Lower lobe of right lung (tissue), 2 donors: Measurements from ENCODE around the gene MAGI2. TPM values are rescaled to one million over a fixed set of nuclear protein-coding genes. Genes with fewer than 3 reads are reported as not detected.
A peak's percentile ranks its signal among the peaks of the same experiment; 100 is the strongest.

Experiments used
- ATAC-seq, 2 donors: fragments of 200-7000 bp; cut with Tn5 transposase; one replicate each; pipeline ENCODE4 v1.9.1; 2020 to 2022; ENCODE audit warnings: mild to moderate bottlenecking in 2 of 2, moderate library complexity in 2 of 2
- DNase-seq: peaks from one replicate; pipeline ENCODE4 v3.0.0-alpha.2; 2020
- H3K27ac ChIP-seq: fragments of 200-600 bp; one replicate; pipeline ENCODE4 v1.8.0; 2022
- H3K27me3 ChIP-seq: fragments of 200-600 bp; one replicate; pipeline ENCODE4 v1.8.0; 2022; ENCODE audit warnings: low read depth
- H3K36me3 ChIP-seq: fragments of 200-600 bp; one replicate; pipeline ENCODE4 v1.8.0; 2022; ENCODE audit warnings: mild to moderate bottlenecking
- H3K4me1 ChIP-seq: fragments of 200-600 bp; one replicate; pipeline ENCODE4 v1.8.0; 2022
- H3K4me3 ChIP-seq: fragments of 200-600 bp; one replicate; pipeline ENCODE4 v1.8.0; 2022; ENCODE audit warnings: mild to moderate bottlenecking
- H3K9me3 ChIP-seq: fragments of 200-600 bp; one replicate; pipeline ENCODE4 v1.8.0; 2022
- intact Hi-C: fragments of 100-400 bp; cut with DNase I; formaldehyde crosslinking; loops from one replicate; pipeline ENCODE4 v1.11.0; 2022
- total RNA-seq: library from RNA; stranded (reverse); fragmentation: NEBNext Ultra II Directional; extraction: Animal tissue kit (Norgen Biotek cat#: 25700); gene quantifications from one replicate; pipeline ENCODE4 v1.2.1, GENCODE V29; 2021
- TF ChIP-seq, protein P1 (sequence below): fragments of 200-600 bp; IDR thresholded peaks from one replicate; pipeline ENCODE4 v1.8.0; 2022; ENCODE audit warnings: antibody characterized with exemption, mild to moderate bottlenecking
- donor health status: DM: no; HTN: yes; CAD: no; lungs with severe emphysema.

The MAGI2 gene
- total RNA-seq, 1 donor from 2014 or later = 15.3 TPM

DNA sequence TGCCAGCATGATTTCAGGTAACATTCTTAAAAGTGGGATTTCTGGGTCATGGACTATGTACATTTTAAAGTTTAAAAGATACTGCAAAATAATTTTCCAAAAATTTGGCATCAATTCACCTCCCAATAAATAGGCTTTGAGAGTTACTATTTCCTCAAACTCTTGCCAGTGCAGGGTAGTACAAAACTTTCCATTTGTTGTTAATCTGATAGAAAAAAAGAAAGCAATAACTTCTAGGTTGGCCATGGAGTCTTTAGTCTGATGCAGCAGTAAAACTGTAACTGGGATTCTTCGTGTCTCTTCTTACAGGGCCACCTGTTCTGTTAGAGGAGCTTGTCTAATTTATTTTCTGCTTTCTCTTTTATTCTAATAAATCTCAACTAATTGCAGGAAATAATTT, 241.1 kb downstream of the MAGI2 start:
- TF ChIP-seq, protein P1, sequence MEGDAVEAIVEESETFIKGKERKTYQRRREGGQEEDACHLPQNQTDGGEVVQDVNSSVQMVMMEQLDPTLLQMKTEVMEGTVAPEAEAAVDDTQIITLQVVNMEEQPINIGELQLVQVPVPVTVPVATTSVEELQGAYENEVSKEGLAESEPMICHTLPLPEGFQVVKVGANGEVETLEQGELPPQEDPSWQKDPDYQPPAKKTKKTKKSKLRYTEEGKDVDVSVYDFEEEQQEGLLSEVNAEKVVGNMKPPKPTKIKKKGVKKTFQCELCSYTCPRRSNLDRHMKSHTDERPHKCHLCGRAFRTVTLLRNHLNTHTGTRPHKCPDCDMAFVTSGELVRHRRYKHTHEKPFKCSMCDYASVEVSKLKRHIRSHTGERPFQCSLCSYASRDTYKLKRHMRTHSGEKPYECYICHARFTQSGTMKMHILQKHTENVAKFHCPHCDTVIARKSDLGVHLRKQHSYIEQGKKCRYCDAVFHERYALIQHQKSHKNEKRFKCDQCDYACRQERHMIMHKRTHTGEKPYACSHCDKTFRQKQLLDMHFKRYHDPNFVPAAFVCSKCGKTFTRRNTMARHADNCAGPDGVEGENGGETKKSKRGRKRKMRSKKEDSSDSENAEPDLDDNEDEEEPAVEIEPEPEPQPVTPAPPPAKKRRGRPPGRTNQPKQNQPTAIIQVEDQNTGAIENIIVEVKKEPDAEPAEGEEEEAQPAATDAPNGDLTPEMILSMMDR = no peak
- ATAC-seq = no peak
- H3K36me3 ChIP-seq = no peaks in the 10 kb centered on the region

DNA sequence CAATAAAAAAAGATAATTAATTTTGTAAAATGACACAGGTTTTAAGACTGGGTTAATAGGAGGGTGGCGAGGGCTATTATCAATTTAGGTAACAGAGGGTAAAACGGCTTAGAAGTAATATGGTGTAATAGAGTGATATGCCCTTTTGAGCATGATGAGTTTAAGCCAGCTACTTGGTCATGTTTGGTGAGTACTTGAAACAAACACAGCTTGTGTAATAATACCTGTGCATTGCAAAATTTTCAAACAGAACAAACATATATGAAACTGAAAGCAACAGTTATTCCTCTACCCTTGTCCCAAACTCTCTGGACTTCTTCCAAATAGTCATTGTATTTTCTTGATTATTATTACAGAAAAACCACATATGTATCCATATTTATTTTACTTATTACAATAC, 241.7 kb downstream of the MAGI2 start:
- Histone ChIP-seq H3K36me3 (no peaks in the 10 kb centered on the region), H3K4me1 (no peaks in the 10 kb centered on the region), H3K4me3 (no peak overlapping the region), H3K27ac (no peak overlapping the region), H3K9me3 (no peaks in the 10 kb centered on the region), H3K27me3 (no peaks in the 10 kb centered on the region)
- ATAC-seq (peak; percentile 62 to 87), DNase-seq (no peak)
- intact Hi-C loops = no loop called here
- TF ChIP-seq, protein P1 = no peak

More for the DNA sequence above, 241.1 kb downstream of the MAGI2 start:
- H3K27me3 ChIP-seq = no peaks in the 10 kb centered on the region
- H3K4me1 ChIP-seq = no peaks in the 10 kb centered on the region
- no peak overlapping the region for H3K27ac ChIP-seq
- H3K4me3 ChIP-seq = no peak overlapping the region
- no peaks in the 10 kb centered on the region for H3K9me3 ChIP-seq
- intact Hi-C loops = no loop called here
- no peak for DNase-seq

DNA sequence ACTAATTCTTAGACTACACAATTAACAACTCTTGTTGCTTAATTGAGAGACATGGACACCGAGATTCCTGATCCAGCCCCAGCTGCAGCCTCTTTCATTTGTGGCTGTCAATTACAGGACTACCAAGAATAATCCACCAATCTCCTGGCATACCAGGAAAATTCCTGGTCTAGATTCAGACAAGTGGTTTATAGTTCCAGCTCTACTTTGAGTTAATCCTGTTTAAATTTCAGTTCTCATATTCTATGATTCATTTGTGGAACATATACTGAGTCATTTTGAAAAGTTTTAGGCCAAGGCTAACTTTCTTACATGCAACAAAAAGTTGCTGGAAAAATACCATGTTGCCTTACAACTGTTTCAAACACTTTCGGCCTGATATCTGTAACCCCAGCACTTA, 253.5 kb downstream of the MAGI2 start:
- H3K27ac ChIP-seq = no peak overlapping the region
- TF ChIP-seq, protein P1 = no peak
- ATAC-seq (no peak), DNase-seq (no peak)
- no peaks in the 10 kb centered on the region for H3K9me3 ChIP-seq
- no peaks in the 10 kb centered on the region for H3K27me3 ChIP-seq
- no peak overlapping the region for H3K4me3 ChIP-seq
- H3K4me1 ChIP-seq = no peaks in the 10 kb centered on the region
- H3K36me3 ChIP-seq = no peaks in the 10 kb centered on the region
- intact Hi-C loops = no loop called here

DNA sequence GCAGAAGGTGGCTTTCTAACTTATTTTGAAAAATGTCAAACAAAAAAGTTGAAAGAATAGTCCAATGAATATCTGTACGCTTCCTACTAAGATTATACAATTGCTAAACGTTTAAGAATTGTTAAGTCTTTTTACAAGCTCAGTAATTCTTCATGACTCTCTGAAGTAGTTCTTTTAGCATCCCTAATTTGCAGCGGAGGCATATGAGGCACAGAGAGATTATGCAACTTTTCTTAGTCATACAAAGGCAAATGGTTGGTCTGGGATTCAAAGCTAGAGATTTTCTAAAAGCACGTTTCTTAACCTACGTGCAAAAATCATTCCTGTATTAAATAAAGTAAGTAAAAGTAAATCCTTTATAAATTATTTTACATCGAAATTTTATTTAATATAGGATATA, 254.2 kb downstream of the MAGI2 start:
- Histone ChIP-seq H3K4me3 (no peak overlapping the region), H3K4me1 (no peaks in the 10 kb centered on the region), H3K36me3 (no peaks in the 10 kb centered on the region), H3K27ac (no peak overlapping the region), H3K27me3 (no peaks in the 10 kb centered on the region), H3K9me3 (no peaks in the 10 kb centered on the region)
- intact Hi-C loops = no loop called here
- DNase-seq (no peak), ATAC-seq (no peak)
- TF ChIP-seq, protein P1 = no peak

DNA sequence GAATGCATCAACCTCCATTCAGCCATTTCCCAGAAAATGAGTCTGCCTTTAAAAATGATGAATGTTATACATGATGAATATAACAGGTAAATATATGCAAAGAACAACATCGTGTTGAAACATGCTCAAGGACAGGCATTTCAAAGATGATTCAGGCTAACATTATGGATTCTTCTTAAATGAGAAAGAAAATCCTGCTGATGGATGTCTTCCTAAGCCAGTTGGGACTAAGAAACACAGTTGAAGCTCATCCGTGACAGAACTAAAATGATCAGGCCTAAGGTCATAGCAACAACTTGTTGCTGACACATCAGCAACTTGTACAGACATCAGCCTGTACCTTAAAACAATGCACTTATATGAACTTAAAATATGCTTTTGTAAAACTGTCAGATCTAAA, 267.9 kb downstream of the MAGI2 start:
- DNase-seq (no peak), ATAC-seq (no peak)
- intact Hi-C loops = no loop called here
- Histone ChIP-seq H3K27ac (no peak overlapping the region), H3K9me3 (no peaks in the 10 kb centered on the region), H3K36me3 (no peaks in the 10 kb centered on the region), H3K4me1 (no peaks in the 10 kb centered on the region), H3K27me3 (no peaks in the 10 kb centered on the region), H3K4me3 (no peak overlapping the region)
- TF ChIP-seq, protein P1 = no peak

DNA sequence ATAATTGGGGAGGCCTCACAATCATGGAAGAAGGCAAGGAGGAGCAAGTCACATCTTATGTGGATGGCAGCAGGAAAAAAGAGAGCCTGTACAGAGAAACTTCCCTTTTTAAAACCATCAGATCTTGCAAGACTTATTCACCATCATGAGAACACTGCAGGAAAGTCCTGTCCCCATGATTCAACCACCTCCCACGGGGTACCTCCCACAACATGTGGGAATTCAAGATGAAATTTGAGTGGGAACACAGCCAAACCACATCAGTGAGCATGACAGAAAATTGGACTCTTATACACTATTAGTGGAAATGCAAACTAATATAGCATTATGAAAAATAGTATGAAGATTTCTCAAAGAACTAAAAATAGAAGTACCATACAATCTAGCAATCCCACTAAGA, 271.2 kb downstream of the MAGI2 start:
- no peak overlapping the region for H3K4me3 ChIP-seq
- H3K36me3 ChIP-seq = no peaks in the 10 kb centered on the region
- DNase-seq (no peak), ATAC-seq (no peak)
- no peaks in the 10 kb centered on the region for H3K27me3 ChIP-seq
- intact Hi-C loops = no loop called here
- no peak overlapping the region for H3K27ac ChIP-seq
- no peaks in the 10 kb centered on the region for H3K9me3 ChIP-seq
- H3K4me1 ChIP-seq = no peaks in the 10 kb centered on the region
- TF ChIP-seq, protein P1 = no peak
